Measurements from ENCODE around the gene ACVRL1.

DNA sequence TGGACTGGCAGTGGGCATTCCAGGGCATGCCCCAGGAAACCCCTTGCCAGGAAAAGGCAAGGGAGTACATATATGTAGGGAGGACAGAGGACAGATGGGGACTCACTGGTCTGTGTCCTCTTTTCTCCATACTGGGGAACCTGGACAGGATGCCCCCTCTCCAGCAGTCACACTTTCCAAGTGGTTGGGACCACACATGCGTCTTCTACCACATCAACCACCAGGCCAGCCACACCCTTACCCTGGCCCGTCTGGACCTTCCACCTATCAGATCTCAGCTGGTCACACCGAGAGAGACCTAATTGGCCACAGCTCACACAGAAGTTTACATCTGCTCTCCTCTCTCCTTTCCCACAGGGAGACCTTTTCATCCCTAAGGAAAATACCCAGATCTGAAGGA, 11.1 kb upstream of the ACVRL1 start:
- TF ChIP-seq, protein P1, sequence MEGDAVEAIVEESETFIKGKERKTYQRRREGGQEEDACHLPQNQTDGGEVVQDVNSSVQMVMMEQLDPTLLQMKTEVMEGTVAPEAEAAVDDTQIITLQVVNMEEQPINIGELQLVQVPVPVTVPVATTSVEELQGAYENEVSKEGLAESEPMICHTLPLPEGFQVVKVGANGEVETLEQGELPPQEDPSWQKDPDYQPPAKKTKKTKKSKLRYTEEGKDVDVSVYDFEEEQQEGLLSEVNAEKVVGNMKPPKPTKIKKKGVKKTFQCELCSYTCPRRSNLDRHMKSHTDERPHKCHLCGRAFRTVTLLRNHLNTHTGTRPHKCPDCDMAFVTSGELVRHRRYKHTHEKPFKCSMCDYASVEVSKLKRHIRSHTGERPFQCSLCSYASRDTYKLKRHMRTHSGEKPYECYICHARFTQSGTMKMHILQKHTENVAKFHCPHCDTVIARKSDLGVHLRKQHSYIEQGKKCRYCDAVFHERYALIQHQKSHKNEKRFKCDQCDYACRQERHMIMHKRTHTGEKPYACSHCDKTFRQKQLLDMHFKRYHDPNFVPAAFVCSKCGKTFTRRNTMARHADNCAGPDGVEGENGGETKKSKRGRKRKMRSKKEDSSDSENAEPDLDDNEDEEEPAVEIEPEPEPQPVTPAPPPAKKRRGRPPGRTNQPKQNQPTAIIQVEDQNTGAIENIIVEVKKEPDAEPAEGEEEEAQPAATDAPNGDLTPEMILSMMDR (IDR thresholded peaks at IDR 0.05; ENCODE audit: low read length): no peak
- TF ChIP-seq EZH2 (optimal IDR thresholded peaks at IDR 0.05; ENCODE audit: low read depth, low read length) (no peak), EZH2phosphoT487 (IDR thresholded peaks at IDR 0.05; ENCODE audit: low read length) (no peak)
